Measurements from ENCODE around the gene NGRN. TPM values are rescaled to one million over a fixed set of nuclear protein-coding genes. Genes with fewer than 3 reads are reported as not detected.

Gene NGRN
- total and polyA plus RNA-seq, 2 experiments from 2014 or later, result 60.0 to 65.9 TPM

DNA sequence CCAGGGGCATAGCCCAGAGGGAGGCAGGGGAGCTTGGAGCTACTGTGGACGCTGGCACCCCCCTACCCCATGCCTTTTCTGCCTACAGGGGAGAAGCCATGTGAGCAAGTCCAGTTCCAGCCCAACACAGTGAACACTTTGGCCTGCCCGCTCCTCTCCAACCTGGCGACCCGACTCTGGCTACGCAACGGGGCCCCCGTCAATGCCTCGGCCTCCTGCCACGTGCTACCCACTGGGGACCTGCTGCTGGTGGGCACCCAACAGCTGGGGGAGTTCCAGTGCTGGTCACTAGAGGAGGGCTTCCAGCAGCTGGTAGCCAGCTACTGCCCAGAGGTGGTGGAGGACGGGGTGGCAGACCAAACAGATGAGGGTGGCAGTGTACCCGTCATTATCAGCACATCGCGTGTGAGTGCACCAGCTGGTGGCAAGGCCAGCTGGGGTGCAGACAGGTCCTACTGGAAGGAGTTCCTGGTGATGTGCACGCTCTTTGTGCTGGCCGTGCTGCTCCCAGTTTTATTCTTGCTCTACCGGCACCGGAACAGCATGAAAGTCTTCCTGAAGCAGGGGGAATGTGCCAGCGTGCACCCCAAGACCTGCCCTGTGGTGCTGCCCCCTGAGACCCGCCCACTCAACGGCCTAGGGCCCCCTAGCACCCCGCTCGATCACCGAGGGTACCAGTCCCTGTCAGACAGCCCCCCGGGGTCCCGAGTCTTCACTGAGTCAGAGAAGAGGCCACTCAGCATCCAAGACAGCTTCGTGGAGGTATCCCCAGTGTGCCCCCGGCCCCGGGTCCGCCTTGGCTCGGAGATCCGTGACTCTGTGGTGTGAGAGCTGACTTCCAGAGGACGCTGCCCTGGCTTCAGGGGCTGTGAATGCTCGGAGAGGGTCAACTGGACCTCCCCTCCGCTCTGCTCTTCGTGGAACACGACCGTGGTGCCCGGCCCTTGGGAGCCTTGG, 37.4 kb upstream of the NGRN start:
- TF ChIP-seq CTCF (IDR thresholded peaks at IDR 0.05; ENCODE audit: poor library complexity) (no peak), EZH2phosphoT487 (IDR thresholded peaks at IDR 0.05; ENCODE audit: low read depth, severe bottlenecking, unreplicated experiment) (no peak), EZH2 (IDR thresholded peaks at IDR 0.05; ENCODE audit: borderline replicate concordance) (no peak)
- Histone ChIP-seq H3K4me1 (ENCODE audit: insufficient read depth) (peaks cover 23% of the 10 kb centered on the region), H3K4me3 (no peak overlapping the region), H4K20me1 (ENCODE audit: insufficient read depth, poor library complexity, severe bottlenecking) (no peaks in the 10 kb centered on the region), H3K9me2 (replicated peaks; ENCODE audit: insufficient read depth) (no peaks in the 10 kb centered on the region), H3K27me3 (no peaks in the 10 kb centered on the region), H2AFZ (no peak overlapping the region), H3K9me3 (ENCODE audit: low read depth) (no peaks in the 10 kb centered on the region), H3K27ac (no peak overlapping the region), H3K79me2 (peaks cover 20% of the 10 kb centered on the region), H3K4me2 (no peak overlapping the region), H3K36me3 (replicated peaks; ENCODE audit: insufficient read depth, low read depth) (no peaks in the 10 kb centered on the region)
- peak; percentile 10 for DNase-seq (ENCODE audit: low spot score)
- WGBS (ENCODE audit: low lambda C conversion rate, missing lambda C conversion rate), result 96% methylated on average over 38 of the region's 38 CpGs

- H2AFZ ChIP-seq, result no peak overlapping the region
- no peak for DNase-seq (ENCODE audit: low spot score)
- H3K36me3 ChIP-seq (replicated peaks; ENCODE audit: insufficient read depth, low read depth), result no peaks in the 10 kb centered on the region
- no peak overlapping the region for H3K4me2 ChIP-seq
- H3K4me3 ChIP-seq, result no peak overlapping the region
- no peaks in the 10 kb centered on the region for H3K27me3 ChIP-seq
- no peaks in the 10 kb centered on the region for H3K9me2 ChIP-seq (replicated peaks; ENCODE audit: insufficient read depth)
- H3K9me3 ChIP-seq (ENCODE audit: low read depth), result no peaks in the 10 kb centered on the region
- no peak for TF ChIP-seq CTCF (IDR thresholded peaks at IDR 0.05; ENCODE audit: poor library complexity)
- no peak for TF ChIP-seq EZH2 (IDR thresholded peaks at IDR 0.05; ENCODE audit: borderline replicate concordance)
- no peak for TF ChIP-seq EZH2phosphoT487 (IDR thresholded peaks at IDR 0.05; ENCODE audit: low read depth, severe bottlenecking, unreplicated experiment)
- H3K79me2 ChIP-seq, result peaks cover 20% of the 10 kb centered on the region
- H3K4me1 ChIP-seq (ENCODE audit: insufficient read depth), result peaks cover 23% of the 10 kb centered on the region
- peak overlapping the region; percentile 75 for H3K27ac ChIP-seq
- no peaks in the 10 kb centered on the region for H4K20me1 ChIP-seq (ENCODE audit: insufficient read depth, poor library complexity, severe bottlenecking)
- 97% methylated on average over 15 of the region's 15 CpGs for WGBS (ENCODE audit: low lambda C conversion rate, missing lambda C conversion rate)
Measured at GRCh38 chr15:90228960-90229359, 36.5 kb upstream of the NGRN start.

DNA sequence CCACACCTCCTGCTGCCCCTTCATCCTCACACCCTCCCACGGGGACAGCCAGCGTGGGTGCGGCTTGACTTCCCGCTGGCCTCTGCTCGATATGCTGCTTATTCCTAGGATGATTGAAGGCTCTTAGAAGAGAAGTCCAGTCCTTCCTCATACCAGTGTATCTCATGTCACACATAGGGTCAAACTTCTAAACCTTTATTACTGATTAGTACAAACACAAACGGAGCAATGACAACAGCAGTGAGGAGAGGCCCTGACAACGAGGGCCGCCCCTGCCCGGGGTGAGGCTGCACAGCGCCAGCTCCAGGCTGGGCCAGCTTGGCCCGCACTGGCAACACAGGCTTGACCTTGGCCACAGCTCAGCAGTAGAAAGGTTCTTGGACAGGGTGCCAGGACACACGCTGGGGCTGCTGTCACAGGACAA, 35.4 kb upstream of the NGRN start:
- no peaks in the 10 kb centered on the region for H4K20me1 ChIP-seq (ENCODE audit: insufficient read depth, poor library complexity, severe bottlenecking)
- peaks cover 23% of the 10 kb centered on the region for H3K4me1 ChIP-seq (ENCODE audit: insufficient read depth)
- 63% methylated on average over 12 of the region's 12 CpGs for WGBS (ENCODE audit: low lambda C conversion rate, missing lambda C conversion rate)
- H3K27ac ChIP-seq, result peak overlapping the region; percentile 84
- no peaks in the 10 kb centered on the region for H3K9me3 ChIP-seq (ENCODE audit: low read depth)
- H2AFZ ChIP-seq, result no peak overlapping the region
- DNase-seq (ENCODE audit: low spot score), result peak; percentile 66
- TF ChIP-seq EZH2 (IDR thresholded peaks at IDR 0.05; ENCODE audit: borderline replicate concordance), result no peak
- TF ChIP-seq CTCF (IDR thresholded peaks at IDR 0.05; ENCODE audit: poor library complexity), result no peak
- no peak for TF ChIP-seq EZH2phosphoT487 (IDR thresholded peaks at IDR 0.05; ENCODE audit: low read depth, severe bottlenecking, unreplicated experiment)
- H3K4me2 ChIP-seq, result peak overlapping the region; percentile 29
- H3K9me2 ChIP-seq (replicated peaks; ENCODE audit: insufficient read depth), result no peaks in the 10 kb centered on the region
- no peak overlapping the region for H3K4me3 ChIP-seq
- H3K27me3 ChIP-seq, result no peaks in the 10 kb centered on the region
- H3K79me2 ChIP-seq, result peaks cover 20% of the 10 kb centered on the region
- no peaks in the 10 kb centered on the region for H3K36me3 ChIP-seq (replicated peaks; ENCODE audit: insufficient read depth, low read depth)

Measured in hepatocyte (in vitro differentiated cells).